OCI-LY3 (cell line): ENCODE measurements around the gene TRIM6.
"Not testable (repeated sequence)": the region's sequence is repeated elsewhere in the genome, so short reads cannot be mapped to it uniquely, and the experiment has no call there.

Source experiments
- EZH2phosphoT487 ChIP-seq: fragments of 200-600 bp; shearing (Covaris generic); IDR thresholded peaks from 2 replicates; pipeline ENCODE4 v1.6.1; 2018; ENCODE audit warnings: antibody characterized with exemption, mixed run types, low read depth
- TF ChIP-seq, protein P1 (sequence below): fragments of 200-600, 300-600 bp; sonication (generic); IDR thresholded peaks from 2 replicates; pipeline ENCODE4 v1.5.1; 2014; ENCODE audit warnings: antibody characterized with exemption, low read length, low read depth

GRCh38 chr11:5656956-5657355 is 60.5 kb downstream of the TRIM6 start:
- TF ChIP-seq, protein P1, sequence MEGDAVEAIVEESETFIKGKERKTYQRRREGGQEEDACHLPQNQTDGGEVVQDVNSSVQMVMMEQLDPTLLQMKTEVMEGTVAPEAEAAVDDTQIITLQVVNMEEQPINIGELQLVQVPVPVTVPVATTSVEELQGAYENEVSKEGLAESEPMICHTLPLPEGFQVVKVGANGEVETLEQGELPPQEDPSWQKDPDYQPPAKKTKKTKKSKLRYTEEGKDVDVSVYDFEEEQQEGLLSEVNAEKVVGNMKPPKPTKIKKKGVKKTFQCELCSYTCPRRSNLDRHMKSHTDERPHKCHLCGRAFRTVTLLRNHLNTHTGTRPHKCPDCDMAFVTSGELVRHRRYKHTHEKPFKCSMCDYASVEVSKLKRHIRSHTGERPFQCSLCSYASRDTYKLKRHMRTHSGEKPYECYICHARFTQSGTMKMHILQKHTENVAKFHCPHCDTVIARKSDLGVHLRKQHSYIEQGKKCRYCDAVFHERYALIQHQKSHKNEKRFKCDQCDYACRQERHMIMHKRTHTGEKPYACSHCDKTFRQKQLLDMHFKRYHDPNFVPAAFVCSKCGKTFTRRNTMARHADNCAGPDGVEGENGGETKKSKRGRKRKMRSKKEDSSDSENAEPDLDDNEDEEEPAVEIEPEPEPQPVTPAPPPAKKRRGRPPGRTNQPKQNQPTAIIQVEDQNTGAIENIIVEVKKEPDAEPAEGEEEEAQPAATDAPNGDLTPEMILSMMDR = not testable (repeated sequence)
- not testable (repeated sequence) for TF ChIP-seq EZH2phosphoT487
